Endothelial cell of umbilical vein (primary cell): Measurements from ENCODE around the gene TSBP1. TPM values are rescaled to one million over a fixed set of nuclear protein-coding genes. Genes with fewer than 3 reads are reported as not detected.

ENCODE experiments used
- BruUV-seq: library from RNA; stranded (reverse); fragments of 400-500 nt; replicated peaks from 2 replicates; lab custom pipeline; 2021; lab: Mats Ljungman, UMichigan
- CTCF ChIA-PET: fragments of 300-600, 350-600 bp; sonication (Branson Sonifier 250); formaldehyde crosslinking; loops from one replicate; lab custom pipeline; 2021; ENCODE audit warnings: antibody characterized with exemption, inconsistent platforms; lab: Charles Lee
- POLR2A ChIA-PET: fragments of 300-600, 350-600 bp; sonication (Branson Sonifier 250); formaldehyde crosslinking; loops from one replicate; lab custom pipeline; 2021; ENCODE audit warnings: antibody characterized with exemption, inconsistent platforms; lab: Charles Lee
- DNase-seq: peaks from one replicate; pipeline ENCODE4 v3.0.0-alpha.2; 2011; ENCODE audit warnings: low read depth, low spot score
- FAIRE-seq: peaks from 2 replicates; lab custom pipeline; 2011; peaks lifted over from hg19 to GRCh38; lab: Jason Lieb, UNC
- H2AFZ ChIP-seq: 2 replicates; pipeline ENCODE4 v1.6.0; 2012; ENCODE audit warnings: low read depth, low read length, control low read depth, inconsistent platforms
- H3K27ac ChIP-seq: 2 replicates; pipeline ENCODE4 v1.5.1; 2011; ENCODE audit warnings: low read depth, mild to moderate bottlenecking, control low read depth, low read length, moderate library complexity; ENCODE audit not compliant: insufficient read depth
- H3K27me3 ChIP-seq, 2 experiments: 2 replicates each; pipeline versions ENCODE4 v1.6.0 to v1.6.1; 2011; ENCODE audit warnings: low read length in 2 of 2, mixed read lengths in 1 of 2; ENCODE audit not compliant: control insufficient read depth in 2 of 2, insufficient read depth in 2 of 2
- H3K36me3 ChIP-seq, 2 experiments: 2 replicates in 1 of 2; 3 replicates in 1 of 2; pipeline ENCODE4 v1.5.1; 2011; ENCODE audit warnings: low read length in 2 of 2, mild to moderate bottlenecking in 1 of 2, moderate library complexity in 1 of 2; ENCODE audit not compliant: control insufficient read depth in 2 of 2, insufficient read depth in 2 of 2; ENCODE audit errors: extremely low read depth in 1 of 2
- H3K4me1 ChIP-seq: 3 replicates; pipeline ENCODE4 v1.5.1; 2011; ENCODE audit warnings: mild to moderate bottlenecking, low read length; ENCODE audit not compliant: control insufficient read depth, insufficient read depth; ENCODE audit errors: extremely low read depth
- H3K4me2 ChIP-seq: 2 replicates; pipeline ENCODE4 v1.6.1; 2011; ENCODE audit warnings: low read length, control low read depth, mixed read lengths; ENCODE audit not compliant: insufficient read depth
- H3K4me3 ChIP-seq, 3 experiments: fragments of 200-600 bp in 1 of 3; sonication (generic), shearing (Covaris generic) in 1 of 3; replicated peaks in 1 of 3; 2 replicates each; pipeline ENCODE4 v1.5.1; 2011 to 2016; ENCODE audit warnings: control low read depth in 3 of 3, low read length in 3 of 3, mild to moderate bottlenecking in 2 of 3, inconsistent platforms in 1 of 3, low read depth in 1 of 3, moderate library complexity in 1 of 3; ENCODE audit not compliant: insufficient read depth in 1 of 3
- H3K79me2 ChIP-seq: 2 replicates; pipeline ENCODE4 v1.6.0; 2012; ENCODE audit warnings: low read length, inconsistent platforms; ENCODE audit not compliant: control insufficient read depth, insufficient read depth
- H3K9ac ChIP-seq: replicated peaks from 2 replicates; pipeline ENCODE3; 2011; ENCODE audit warnings: low read length, control low read depth; ENCODE audit not compliant: insufficient read depth; ENCODE audit errors: extremely low read depth
- H3K9me1 ChIP-seq: replicated peaks from 3 replicates; pipeline ENCODE4 v1.6.0; 2011; ENCODE audit warnings: mild to moderate bottlenecking, low read length; ENCODE audit not compliant: control insufficient read depth, insufficient read depth; ENCODE audit errors: extremely low read depth
- H3K9me3 ChIP-seq: replicated peaks from 2 replicates; pipeline ENCODE4 v1.5.1; 2012; ENCODE audit warnings: low read length, inconsistent platforms; ENCODE audit not compliant: control insufficient read depth, insufficient read depth
- H4K20me1 ChIP-seq: replicated peaks from 2 replicates; pipeline ENCODE3; 2011; ENCODE audit warnings: mild to moderate bottlenecking, low read length; ENCODE audit not compliant: control insufficient read depth, insufficient read depth; ENCODE audit errors: extremely low read depth
- CTCF ChIP-seq, 2 donors: IDR thresholded peaks; 1 replicate in 1 of 2; 2 replicates in 1 of 2; pipeline ENCODE4 v1.5.1; 2011; ENCODE audit warnings: low read length in 2 of 2, mild to moderate bottlenecking in 2 of 2, moderate library complexity in 2 of 2, control low read depth in 1 of 2, inconsistent platforms in 1 of 2, low read depth in 1 of 2; ENCODE audit not compliant: insufficient read depth in 1 of 2; ENCODE audit errors: extremely low read depth in 1 of 2
- GATA2 ChIP-seq: IDR thresholded peaks from 2 replicates; pipeline ENCODE4 v1.7.0; 2011; ENCODE audit warnings: low read depth, mild to moderate bottlenecking, moderate library complexity, mixed read lengths, low read length; ENCODE audit not compliant: insufficient read length, insufficient read depth
- JUN ChIP-seq: IDR thresholded peaks from 2 replicates; pipeline ENCODE4 v1.6.1; 2011; ENCODE audit warnings: borderline replicate concordance, low read depth; ENCODE audit not compliant: insufficient read length, insufficient read depth
- MYC ChIP-seq: IDR thresholded peaks from one replicate; pipeline ENCODE4 v1.6.1; 2011; ENCODE audit warnings: mild to moderate bottlenecking, low read depth, low read length
- dilution Hi-C: fragments of 300-500 bp; cut with MboI; formaldehyde crosslinking; loops from one replicate; pipeline ENCODE4 v1.15.0; 2019; ENCODE audit warnings: low sequenced_read_pairs; ENCODE audit not compliant: extremely low pct_ligation_motif_present
- intact Hi-C: fragments of 100-400 bp; cut with micrococcal nuclease; formaldehyde crosslinking; loops from one replicate; pipeline ENCODE4 v1.10.0; 2022
- polyA plus RNA-seq, 4 experiments: library from polyadenylated mRNA; depleted of rRNA in 3 of 4; stranded (reverse) in 3 of 4; unstranded in 1 of 4; fragments of >200 nt; gene quantifications; 2 replicates each; pipeline versions ENCODE4 v1.2.1 to v1.2.3, GENCODE V29; 2011 to 2012; ENCODE audit warnings: missing spikeins in 1 of 4
- total RNA-seq: library from RNA; stranded (reverse); gene quantifications from 2 replicates; pipeline ENCODE4 v1.2.3, GENCODE V29; 2021

TSBP1 gene
- total and polyA plus RNA-seq, 2 donors (not counting 3 experiments of a cell fraction or from before 2014, with no cell fraction given), result not detected

- Histone ChIP-seq H3K4me2 (no peak overlapping the region), H3K9me1 (no peaks in the 10 kb centered on the region), H3K4me1 (peaks cover 8% of the 10 kb centered on the region), H3K27me3 (peaks cover 15 to 26% of the 10 kb centered on the region in 2 experiments), H3K9ac (no peak overlapping the region), H3K79me2 (no peaks in the 10 kb centered on the region), H3K9me3 (no peaks in the 10 kb centered on the region), H4K20me1 (no peaks in the 10 kb centered on the region), H3K4me3 (no peak overlapping the region), H2AFZ (no peak overlapping the region), H3K27ac (no peak overlapping the region), H3K36me3 (no peaks in the 10 kb centered on the region)
- no peak for TF ChIP-seq MYC
- peak; percentile 44 for TF ChIP-seq GATA2
- TF ChIP-seq CTCF (IDR thresholded peaks at IDR 0.05; ENCODE audit: extremely low read depth in 1 of 2, insufficient read depth in 1 of 2, low read depth in 1 of 2, low read length in 2 of 2), result peak; percentile 79 to 94
- TF ChIP-seq JUN, result no peak
- DNase-seq (peak; percentile 84), FAIRE-seq (peak; percentile 93)
- intact Hi-C loops (loop anchor here (1.0 to 10.0 kb wide), 6 partner anchors 20 to 455 kb away; no protein-coding TSS in a partner anchor), dilution Hi-C loops (loop anchor here (25.0 kb wide), 1 partner anchor 151 kb away; no protein-coding TSS in a partner anchor)
- ChIA-PET CTCF (interaction anchor here (0.8 to 5.3 kb wide), 19 partner anchors 9 to 455 kb away, joined by 3 to 51 read pairs (median 4); no protein-coding TSS in a partner anchor), POLR2A (no interaction called here)
- BruUV-seq, result no TSS peak
Observed at GRCh38 chr6:32413427-32414047, 41.8 kb upstream of the TSBP1 start.
